Trophoblast cell (in vitro differentiated cells and primary cell): ENCODE measurements around the gene PARK7.

Experiments
- DNase-seq, 2 donors: peaks; one replicate each; pipeline ENCODE4 v3.0.0-alpha.2; 2016
- H2AFZ ChIP-seq: 2 replicates; pipeline ENCODE4 v1.6.1; 2013; ENCODE audit warnings: low read length, moderate library complexity, mild to moderate bottlenecking; ENCODE audit not compliant: insufficient read depth, poor library complexity
- H2AK5ac ChIP-seq: 2 replicates; pipeline ENCODE4 v1.6.1; 2013; ENCODE audit warnings: mild to moderate bottlenecking, low read length
- H2BK120ac ChIP-seq: 2 replicates; pipeline ENCODE4 v1.6.1; 2013; ENCODE audit warnings: low read length, mild to moderate bottlenecking, moderate library complexity; ENCODE audit not compliant: insufficient read depth, poor library complexity
- H2BK12ac ChIP-seq: 2 replicates; pipeline ENCODE4 v1.6.1; 2013; ENCODE audit warnings: mild to moderate bottlenecking, low read length, moderate library complexity
- H2BK5ac ChIP-seq: 2 replicates; pipeline ENCODE4 v1.6.1; 2013; ENCODE audit warnings: low read length, low read depth, moderate library complexity, mild to moderate bottlenecking; ENCODE audit not compliant: poor library complexity
- H3K14ac ChIP-seq: 2 replicates; pipeline ENCODE4 v1.6.1; 2013; ENCODE audit warnings: mild to moderate bottlenecking, low read length
- H3K18ac ChIP-seq: 2 replicates; pipeline ENCODE4 v1.6.1; 2013; ENCODE audit warnings: mild to moderate bottlenecking, low read length
- H3K23ac ChIP-seq: 2 replicates; pipeline ENCODE4 v1.6.1; 2013; ENCODE audit warnings: low read length
- H3K27ac ChIP-seq: 2 replicates; pipeline ENCODE4 v1.5.1; 2013; ENCODE audit warnings: low read depth, mild to moderate bottlenecking, inconsistent platforms, low read length, moderate library complexity
- H3K27me3 ChIP-seq: 2 replicates; pipeline ENCODE4 v1.6.1; 2013; ENCODE audit warnings: inconsistent platforms, mild to moderate bottlenecking, low read length, moderate library complexity; ENCODE audit not compliant: insufficient read depth
- H3K36me3 ChIP-seq, 2 experiments: 1 replicate in 1 of 2; 2 replicates in 1 of 2; pipeline ENCODE4 v1.6.1; 2013; ENCODE audit warnings: low read length in 2 of 2, mild to moderate bottlenecking in 2 of 2, moderate library complexity in 1 of 2; ENCODE audit not compliant: insufficient read depth in 2 of 2, control insufficient read depth in 1 of 2
- H3K4ac ChIP-seq: 2 replicates; pipeline ENCODE4 v1.6.1; 2013; ENCODE audit warnings: low read depth, mild to moderate bottlenecking, low read length, moderate library complexity
- H3K4me1 ChIP-seq, 2 experiments: 1 replicate in 1 of 2; 2 replicates in 1 of 2; pipeline ENCODE4 v1.6.1; 2013; ENCODE audit warnings: low read length in 2 of 2, mild to moderate bottlenecking in 2 of 2, moderate library complexity in 1 of 2; ENCODE audit not compliant: insufficient read depth in 2 of 2, control insufficient read depth in 1 of 2
- H3K4me2 ChIP-seq: 2 replicates; pipeline ENCODE4 v1.6.1; 2013; ENCODE audit warnings: inconsistent platforms, mild to moderate bottlenecking, low read length, moderate library complexity
- H3K4me3 ChIP-seq: 2 replicates; pipeline ENCODE4 v1.5.1; 2013; ENCODE audit warnings: mild to moderate bottlenecking, low read depth, low read length, inconsistent platforms
- H3K79me1 ChIP-seq: one replicate; pipeline ENCODE4 v1.6.1; 2013; ENCODE audit warnings: low read length
- H3K79me2 ChIP-seq: 2 replicates; pipeline ENCODE4 v1.6.1; 2013; ENCODE audit warnings: low read length, mild to moderate bottlenecking; ENCODE audit not compliant: control insufficient read depth, insufficient read depth, poor library complexity
- H3K9ac ChIP-seq: 2 replicates; pipeline ENCODE4 v1.6.1; 2013; ENCODE audit warnings: mild to moderate bottlenecking, low read length
- H3K9me3 ChIP-seq: 2 replicates; pipeline ENCODE4 v1.6.1; 2013; ENCODE audit warnings: low read depth, mild to moderate bottlenecking, control low read depth, inconsistent platforms, low read length; ENCODE audit not compliant: insufficient read depth
- H4K12ac ChIP-seq: 2 replicates; pipeline ENCODE4 v1.6.1; 2013; ENCODE audit warnings: low read depth, mild to moderate bottlenecking, low read length, moderate library complexity
- H4K8ac ChIP-seq: 2 replicates; pipeline ENCODE4 v1.6.1; 2013; ENCODE audit warnings: low read depth, mild to moderate bottlenecking, low read length, moderate library complexity
- H4K91ac ChIP-seq: one replicate; pipeline ENCODE4 v1.6.1; 2013; ENCODE audit warnings: low read depth, mild to moderate bottlenecking, low read length, moderate library complexity
- WGBS: extraction: QIAGEN DNeasy Blood & Tissue Kit; methylation state at CpG from one replicate; pipeline ENCODE4 v1.1.7; 2013; ENCODE audit warnings: missing lambda C conversion rate; ENCODE audit not compliant: insufficient read length, insufficient coverage; ENCODE audit errors: extremely low coverage; 5-methylcytosine and 5-hydroxymethylcytosine counted together

The PARK7 gene

GRCh38 chr1:7980984-7981383, 19.5 kb downstream of the PARK7 start:
- Histone ChIP-seq H3K79me1 (peaks cover 8% of the 10 kb centered on the region), H3K4me2 (no peak overlapping the region), H2AFZ (no peak overlapping the region), H3K4me3 (no peak overlapping the region), H3K23ac (no peak overlapping the region), H2BK120ac (no peak overlapping the region), H3K27ac (no peak overlapping the region), H3K36me3 (peaks cover 43 to 54% of the 10 kb centered on the region in 2 experiments), H2BK5ac (no peak overlapping the region), H3K9ac (no peak overlapping the region), H3K18ac (no peak overlapping the region), H3K9me3 (no peaks in the 10 kb centered on the region), H2BK12ac (no peak overlapping the region), H3K14ac (no peak overlapping the region), H4K8ac (no peak overlapping the region), H4K91ac (no peak overlapping the region), H3K27me3 (no peaks in the 10 kb centered on the region), H3K4ac (no peak overlapping the region), H2AK5ac (no peak overlapping the region), H3K79me2 (peaks cover 6% of the 10 kb centered on the region), H4K12ac (no peak overlapping the region), H3K4me1 (peaks cover 5 to 6% of the 10 kb centered on the region in 2 experiments)
- no CpG with 5 or more reads among the region's 7 CpGs for WGBS
- no peak for DNase-seq

- H4K91ac ChIP-seq = peak overlapping the region; percentile 56
- no peak for DNase-seq
- H3K9me3 ChIP-seq = no peaks in the 10 kb centered on the region
- H2AFZ ChIP-seq = no peak overlapping the region
- H2BK120ac ChIP-seq = peak overlapping the region; percentile 50
- H3K4me2 ChIP-seq = no peak overlapping the region
- no CpG with 5 or more reads among the region's 15 CpGs for WGBS
- H3K9ac ChIP-seq = no peak overlapping the region
- H3K79me2 ChIP-seq = peaks cover 6% of the 10 kb centered on the region
- H3K36me3 ChIP-seq = peaks cover 45 to 56% of the 10 kb centered on the region in 2 experiments
- H3K79me1 ChIP-seq = peaks cover 8% of the 10 kb centered on the region
- H3K27ac ChIP-seq = no peak overlapping the region
- H3K18ac ChIP-seq = peak overlapping the region; percentile 94
- no peaks in the 10 kb centered on the region for H3K27me3 ChIP-seq
- peak overlapping the region; percentile 17 for H4K12ac ChIP-seq
- peaks cover 8 to 10% of the 10 kb centered on the region in 2 experiments for H3K4me1 ChIP-seq
- no peak overlapping the region for H3K4me3 ChIP-seq
- H3K23ac ChIP-seq = no peak overlapping the region
- peak overlapping the region; percentile 15 for H2BK5ac ChIP-seq
- H4K8ac ChIP-seq = no peak overlapping the region
- peak overlapping the region; percentile 78 for H2BK12ac ChIP-seq
- H3K14ac ChIP-seq = peak overlapping the region; percentile 84
- peak overlapping the region; percentile 71 for H3K4ac ChIP-seq
- H2AK5ac ChIP-seq = peak overlapping the region; percentile 87
Measured at GRCh38 chr1:7983086-7983778, 21.7 kb downstream of the PARK7 start.

GRCh38 chr1:7984811-7985210, 23.3 kb downstream of the PARK7 start:
- no peak overlapping the region for H2BK12ac ChIP-seq
- H3K4me1 ChIP-seq = peaks cover 13 to 15% of the 10 kb centered on the region in 2 experiments
- no peak for DNase-seq
- no peak overlapping the region for H2BK5ac ChIP-seq
- H4K12ac ChIP-seq = no peak overlapping the region
- no peak overlapping the region for H3K4me3 ChIP-seq
- no CpG with 5 or more reads among the region's 15 CpGs for WGBS
- no peak overlapping the region for H3K18ac ChIP-seq
- H4K91ac ChIP-seq = no peak overlapping the region
- H3K14ac ChIP-seq = no peak overlapping the region
- no peaks in the 10 kb centered on the region for H3K27me3 ChIP-seq
- H3K4me2 ChIP-seq = no peak overlapping the region
- no peak overlapping the region for H3K4ac ChIP-seq
- H3K27ac ChIP-seq = no peak overlapping the region
- peaks cover 37 to 45% of the 10 kb centered on the region in 2 experiments for H3K36me3 ChIP-seq
- H3K9me3 ChIP-seq = no peaks in the 10 kb centered on the region
- no peak overlapping the region for H2BK120ac ChIP-seq
- peaks cover 11% of the 10 kb centered on the region for H3K79me1 ChIP-seq
- H3K9ac ChIP-seq = no peak overlapping the region
- H2AK5ac ChIP-seq = no peak overlapping the region
- peaks cover 6% of the 10 kb centered on the region for H3K79me2 ChIP-seq
- H4K8ac ChIP-seq = no peak overlapping the region
- no peak overlapping the region for H2AFZ ChIP-seq
- H3K23ac ChIP-seq = no peak overlapping the region

GRCh38 chr1:7985851-7986612, 24.5 kb downstream of the PARK7 start:
- Histone ChIP-seq H3K79me1 (peaks cover 13% of the 10 kb centered on the region), H3K36me3 (peaks cover 29 to 40% of the 10 kb centered on the region in 2 experiments), H2BK120ac (no peak overlapping the region), H4K8ac (no peak overlapping the region), H4K12ac (no peak overlapping the region), H3K9me3 (no peaks in the 10 kb centered on the region), H2BK12ac (no peak overlapping the region), H4K91ac (no peak overlapping the region), H3K14ac (no peak overlapping the region), H3K4me1 (peaks cover 14 to 17% of the 10 kb centered on the region in 2 experiments), H3K9ac (no peak overlapping the region), H3K79me2 (peaks cover 6% of the 10 kb centered on the region), H3K4ac (no peak overlapping the region), H3K18ac (peak overlapping the region; percentile 21), H3K4me3 (no peak overlapping the region), H3K27me3 (no peaks in the 10 kb centered on the region), H2AFZ (no peak overlapping the region), H3K23ac (no peak overlapping the region), H3K27ac (no peak overlapping the region), H3K4me2 (no peak overlapping the region), H2BK5ac (no peak overlapping the region), H2AK5ac (no peak overlapping the region)
- DNase-seq = no peak
- no CpG with 5 or more reads among the region's 15 CpGs for WGBS
